K562 (cell line): ENCODE results near the gene RFC2. TPM values are rescaled to one million over a fixed set of nuclear protein-coding genes. Genes with fewer than 3 reads are reported as not detected.

Experiments used
- BCOR ChIP-seq: fragments of 450-650 bp; IDR thresholded peaks from 2 replicates; pipeline ENCODE4 v1.6.1; 2016
- BDP1 ChIP-seq: IDR thresholded peaks from 3 replicates; pipeline ENCODE4 v1.6.1; 2011; ENCODE audit not compliant: insufficient read length, insufficient read depth
- BRCA1 ChIP-seq, 2 experiments: fragments of 450-650 bp in 1 of 2; sonication (generic) in 1 of 2; formaldehyde crosslinking in 1 of 2; IDR thresholded peaks; 2 replicates each; pipeline versions ENCODE4 v1.5.0 to v1.6.1; 2017 to 2020; ENCODE audit warnings: mild to moderate bottlenecking in 1 of 2, missing genetic modification reagents in 1 of 2
- BRD4 ChIP-seq: fragments of 200-600 bp; sonication (generic); IDR thresholded peaks from 2 replicates; pipeline ENCODE4 v1.6.1; 2017; ENCODE audit warnings: inconsistent platforms
- FUS ChIP-seq: fragments of 200-400 bp; formaldehyde crosslinking; optimal IDR thresholded peaks from 2 replicates; pipeline ENCODE3; 2017; ENCODE audit warnings: low read depth, low read length
- HNRNPL ChIP-seq: fragments of 200-400 bp; formaldehyde crosslinking; IDR thresholded peaks from 2 replicates; pipeline ENCODE4 v1.6.1; 2017; ENCODE audit warnings: low read depth, mild to moderate bottlenecking, low read length
- MCM7 ChIP-seq, 2 experiments: fragments of 450-650 bp; IDR thresholded peaks; 2 replicates each; pipeline ENCODE4 v1.6.1; 2016 to 2018
- MYBL2 ChIP-seq, 2 experiments: fragments of 450-650 bp in 1 of 2; sonication (generic) in 1 of 2; formaldehyde crosslinking in 1 of 2; IDR thresholded peaks; 2 replicates each; pipeline versions ENCODE4 v1.6.1 to v1.8.1; 2017 to 2022; ENCODE audit warnings: borderline replicate concordance in 1 of 2, inconsistent platforms in 1 of 2, low read depth in 1 of 2, mild to moderate bottlenecking in 1 of 2, missing genetic modification reagents in 1 of 2, moderate library complexity in 1 of 2
- NFE2 ChIP-seq: IDR thresholded peaks from 2 replicates; pipeline ENCODE4 v1.6.1; 2014; ENCODE audit warnings: antibody characterized with exemption, low read depth
- PHTF2 ChIP-seq: fragments of 250-450 bp; sonication (Bioruptor Pico); IDR thresholded peaks from 2 replicates; pipeline ENCODE4 v1.5.0; 2021; ENCODE audit warnings: mild to moderate bottlenecking
- PTBP1 ChIP-seq: fragments of 200-400 bp; formaldehyde crosslinking; IDR thresholded peaks from 2 replicates; pipeline ENCODE4 v1.6.1; 2017; ENCODE audit warnings: low read depth, low read length
- TAL1 ChIP-seq: fragments of 450-650 bp; IDR thresholded peaks from 2 replicates; pipeline ENCODE4 v1.6.1; 2016; ENCODE audit warnings: mild to moderate bottlenecking
- ZNF146 ChIP-seq: IDR thresholded peaks from one replicate; pipeline ENCODE4 v1.6.1; 2018; ENCODE audit warnings: missing compliant biosample characterization; ENCODE audit not compliant: unreplicated experiment
- ZNF57 ChIP-seq: fragments of 450-650 bp; formaldehyde crosslinking; IDR thresholded peaks from 2 replicates; pipeline ENCODE4 v1.4.0; 2020; ENCODE audit warnings: mild to moderate bottlenecking, moderate library complexity
- ZNF830 ChIP-seq: fragments of 250-450 bp; sonication (Bioruptor Pico); IDR thresholded peaks from 2 replicates; pipeline ENCODE4 v1.5.0; 2021; ENCODE audit warnings: mild to moderate bottlenecking
- polyA plus RNA-seq, 8 experiments: library from polyadenylated mRNA; depleted of rRNA in 4 of 8; stranded (reverse) in 5 of 8; unstranded in 3 of 8; fragments of >200 nt; fragmentation: Nextera tagmentation in 2 of 8; fragmentation: Illumina TruSeq in 1 of 8; extraction: Ambion mirVana in 2 of 8; extraction: Trizol in 1 of 8; gene quantifications; 2 replicates each; pipeline versions ENCODE4 v1.2.1 to v1.2.3, GENCODE V29; 2011 to 2014; ENCODE audit warnings: inconsistent platforms in 1 of 8, missing spikeins in 1 of 8
- total RNA-seq, 7 experiments: library from RNA; depleted of rRNA in 6 of 7; stranded (reverse); fragments of >200 nt in 6 of 7; fragmentation: Illumina TruSeq in 2 of 7; extraction: Trizol in 2 of 7; gene quantifications; 2 replicates each; pipeline versions ENCODE4 v1.2.1 to v1.2.3, GENCODE V29; 2011 to 2021; ENCODE audit warnings: low replicate concordance in 1 of 7
- TF ChIP-seq, protein P1 (sequence below), 2 experiments: IDR thresholded peaks in 1 of 2; conservative IDR thresholded peaks in 1 of 2; 2 replicates each; pipeline ENCODE4 v1.6.1; 2016; ENCODE audit warnings: low read depth in 2 of 2, mild to moderate bottlenecking in 1 of 2, missing compliant biosample characterization in 1 of 2, missing genetic modification characterization in 1 of 2, moderate library complexity in 1 of 2
- TF ChIP-seq, protein P2 (sequence below): sonication (generic); formaldehyde crosslinking; IDR thresholded peaks from 2 replicates; pipeline ENCODE4 v1.8.0; 2023; ENCODE audit warnings: mild to moderate bottlenecking, missing genetic modification reagents
- TF ChIP-seq, protein P3 (sequence below): fragments of 250-450 bp; sonication (Bioruptor Pico); IDR thresholded peaks from 2 replicates; pipeline ENCODE4 v1.9.0; 2021; ENCODE audit warnings: mild to moderate bottlenecking, inconsistent platforms

The RFC2 gene
- total and polyA plus RNA-seq, 9 of the 15 experiments (the other 6 are each of a cell fraction or from before 2014, with no cell fraction given), result 32.5 to 161 (median 102) TPM

DNA sequence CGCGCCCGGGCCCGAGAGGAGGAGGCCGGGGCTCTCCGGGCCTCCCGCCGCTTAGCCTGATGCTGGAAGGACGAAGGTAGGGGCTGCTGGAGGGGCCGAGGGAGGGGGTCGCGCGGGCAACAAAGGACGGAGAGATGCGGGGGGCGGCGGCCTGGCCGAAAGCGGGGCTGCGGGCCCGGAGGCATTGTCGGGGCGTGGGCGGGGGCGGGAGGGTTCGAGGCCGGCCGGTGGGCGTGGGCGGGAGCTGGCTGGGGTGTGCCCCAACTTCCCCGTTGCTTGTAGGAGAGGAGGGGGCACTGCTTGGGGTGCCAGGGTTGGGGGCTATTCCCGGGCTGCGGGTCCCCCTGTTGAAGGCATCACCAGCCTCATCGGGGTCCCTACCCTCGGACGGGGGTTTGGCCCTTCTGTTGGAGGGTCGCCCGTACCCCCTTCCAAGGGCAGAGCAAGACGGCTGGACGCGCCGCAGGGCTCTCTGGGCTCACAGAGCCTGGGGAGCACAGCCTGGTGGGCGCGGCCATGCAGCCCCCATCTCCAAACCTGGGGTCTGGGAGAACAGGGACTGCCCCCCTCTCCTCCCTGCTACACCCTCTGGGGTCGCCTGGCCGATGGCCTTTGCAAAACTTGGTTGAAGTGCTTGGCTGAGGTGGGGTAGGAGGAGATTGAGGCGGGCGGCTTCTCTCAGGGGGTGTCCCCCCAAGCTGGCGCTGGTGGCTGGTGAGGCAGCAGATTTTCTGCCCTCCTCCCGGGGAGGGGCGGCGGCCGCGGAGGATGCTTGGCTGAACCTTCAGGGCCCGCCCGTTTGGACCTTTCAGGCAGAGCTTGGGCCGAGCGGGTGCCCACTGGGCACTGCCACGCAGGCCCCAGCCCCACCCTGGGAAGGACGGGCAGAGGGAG is 35.7 kb upstream of the RFC2 start (continued):
- no peak for TF ChIP-seq PHTF2
- TF ChIP-seq MCM7 (IDR thresholded peaks at IDR 0.05), result no peak
- no peak for TF ChIP-seq TAL1
- TF ChIP-seq MYBL2 (IDR thresholded peaks at IDR 0.05; ENCODE audit: low read depth), result no peak
- no peak for TF ChIP-seq MYBL2 (CRISPR knock-in tag; IDR thresholded peaks at IDR 0.05; ENCODE audit: borderline replicate concordance)
- TF ChIP-seq BDP1, result no peak
- no peak for TF ChIP-seq BCOR
- TF ChIP-seq PTBP1, result no peak
- TF ChIP-seq, protein P1, sequence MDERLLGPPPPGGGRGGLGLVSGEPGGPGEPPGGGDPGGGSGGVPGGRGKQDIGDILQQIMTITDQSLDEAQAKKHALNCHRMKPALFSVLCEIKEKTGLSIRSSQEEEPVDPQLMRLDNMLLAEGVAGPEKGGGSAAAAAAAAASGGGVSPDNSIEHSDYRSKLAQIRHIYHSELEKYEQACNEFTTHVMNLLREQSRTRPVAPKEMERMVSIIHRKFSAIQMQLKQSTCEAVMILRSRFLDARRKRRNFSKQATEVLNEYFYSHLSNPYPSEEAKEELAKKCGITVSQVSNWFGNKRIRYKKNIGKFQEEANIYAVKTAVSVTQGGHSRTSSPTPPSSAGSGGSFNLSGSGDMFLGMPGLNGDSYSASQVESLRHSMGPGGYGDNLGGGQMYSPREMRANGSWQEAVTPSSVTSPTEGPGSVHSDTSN (CRISPR knock-in tag; IDR thresholded peaks at IDR 0.05; ENCODE audit: low read depth), result no peak
- TF ChIP-seq, protein P1 (tag; conservative IDR thresholded peaks at IDR 0.05; ENCODE audit: low read depth), result no peak
- 0 out of 2 replicates have a peak, but pooled peaks have one; percentile 9 for TF ChIP-seq NFE2
- TF ChIP-seq, protein P2, sequence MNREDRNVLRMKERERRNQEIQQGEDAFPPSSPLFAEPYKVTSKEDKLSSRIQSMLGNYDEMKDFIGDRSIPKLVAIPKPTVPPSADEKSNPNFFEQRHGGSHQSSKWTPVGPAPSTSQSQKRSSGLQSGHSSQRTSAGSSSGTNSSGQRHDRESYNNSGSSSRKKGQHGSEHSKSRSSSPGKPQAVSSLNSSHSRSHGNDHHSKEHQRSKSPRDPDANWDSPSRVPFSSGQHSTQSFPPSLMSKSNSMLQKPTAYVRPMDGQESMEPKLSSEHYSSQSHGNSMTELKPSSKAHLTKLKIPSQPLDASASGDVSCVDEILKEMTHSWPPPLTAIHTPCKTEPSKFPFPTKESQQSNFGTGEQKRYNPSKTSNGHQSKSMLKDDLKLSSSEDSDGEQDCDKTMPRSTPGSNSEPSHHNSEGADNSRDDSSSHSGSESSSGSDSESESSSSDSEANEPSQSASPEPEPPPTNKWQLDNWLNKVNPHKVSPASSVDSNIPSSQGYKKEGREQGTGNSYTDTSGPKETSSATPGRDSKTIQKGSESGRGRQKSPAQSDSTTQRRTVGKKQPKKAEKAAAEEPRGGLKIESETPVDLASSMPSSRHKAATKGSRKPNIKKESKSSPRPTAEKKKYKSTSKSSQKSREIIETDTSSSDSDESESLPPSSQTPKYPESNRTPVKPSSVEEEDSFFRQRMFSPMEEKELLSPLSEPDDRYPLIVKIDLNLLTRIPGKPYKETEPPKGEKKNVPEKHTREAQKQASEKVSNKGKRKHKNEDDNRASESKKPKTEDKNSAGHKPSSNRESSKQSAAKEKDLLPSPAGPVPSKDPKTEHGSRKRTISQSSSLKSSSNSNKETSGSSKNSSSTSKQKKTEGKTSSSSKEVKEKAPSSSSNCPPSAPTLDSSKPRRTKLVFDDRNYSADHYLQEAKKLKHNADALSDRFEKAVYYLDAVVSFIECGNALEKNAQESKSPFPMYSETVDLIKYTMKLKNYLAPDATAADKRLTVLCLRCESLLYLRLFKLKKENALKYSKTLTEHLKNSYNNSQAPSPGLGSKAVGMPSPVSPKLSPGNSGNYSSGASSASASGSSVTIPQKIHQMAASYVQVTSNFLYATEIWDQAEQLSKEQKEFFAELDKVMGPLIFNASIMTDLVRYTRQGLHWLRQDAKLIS (CRISPR knock-in tag), result no peak
- TF ChIP-seq BRCA1 (IDR thresholded peaks at IDR 0.05), result no peak
- no peak for TF ChIP-seq BRCA1 (CRISPR knock-in tag; IDR thresholded peaks at IDR 0.05)
- TF ChIP-seq, protein P3, sequence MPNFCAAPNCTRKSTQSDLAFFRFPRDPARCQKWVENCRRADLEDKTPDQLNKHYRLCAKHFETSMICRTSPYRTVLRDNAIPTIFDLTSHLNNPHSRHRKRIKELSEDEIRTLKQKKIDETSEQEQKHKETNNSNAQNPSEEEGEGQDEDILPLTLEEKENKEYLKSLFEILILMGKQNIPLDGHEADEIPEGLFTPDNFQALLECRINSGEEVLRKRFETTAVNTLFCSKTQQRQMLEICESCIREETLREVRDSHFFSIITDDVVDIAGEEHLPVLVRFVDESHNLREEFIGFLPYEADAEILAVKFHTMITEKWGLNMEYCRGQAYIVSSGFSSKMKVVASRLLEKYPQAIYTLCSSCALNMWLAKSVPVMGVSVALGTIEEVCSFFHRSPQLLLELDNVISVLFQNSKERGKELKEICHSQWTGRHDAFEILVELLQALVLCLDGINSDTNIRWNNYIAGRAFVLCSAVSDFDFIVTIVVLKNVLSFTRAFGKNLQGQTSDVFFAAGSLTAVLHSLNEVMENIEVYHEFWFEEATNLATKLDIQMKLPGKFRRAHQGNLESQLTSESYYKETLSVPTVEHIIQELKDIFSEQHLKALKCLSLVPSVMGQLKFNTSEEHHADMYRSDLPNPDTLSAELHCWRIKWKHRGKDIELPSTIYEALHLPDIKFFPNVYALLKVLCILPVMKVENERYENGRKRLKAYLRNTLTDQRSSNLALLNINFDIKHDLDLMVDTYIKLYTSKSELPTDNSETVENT (CRISPR knock-in tag), result no peak
- no peak for TF ChIP-seq ZNF146 (CRISPR knock-in tag)
- no peak for TF ChIP-seq BRD4
- no peak for TF ChIP-seq FUS
- peak; percentile 93 for TF ChIP-seq HNRNPL
- TF ChIP-seq ZNF57 (CRISPR knock-in tag), result 0 out of 2 replicates have a peak, but pooled peaks have one; percentile 53
- 0 out of 2 replicates have a peak, but pooled peaks have one; percentile 27 for TF ChIP-seq ZNF830 (CRISPR knock-in tag)
